Activated naive CD8-positive, alpha-beta T cell treated with anti-CD3 and anti-CD28 coated beads, Interleukin-2, amount 50 U/mL, for 24 hours (primary cell): Measurements from ENCODE around the gene PLPPR4.

Experiments used
- ATAC-seq: fragments of 150-1000 bp; cut with Tn5 transposase; one replicate; pipeline ENCODE4 v1.10.0; 2021
- DNase-seq: peaks from one replicate; pipeline ENCODE4 v3.0.0; 2021
- H3K27ac Mint-ChIP-seq: one replicate; pipeline ENCODE4 v1.8.0; 2021; ENCODE audit warnings: mild to moderate bottlenecking, mixed read lengths
- H3K27me3 Mint-ChIP-seq: one replicate; pipeline ENCODE4 v1.8.0; 2021; ENCODE audit warnings: mixed read lengths
- H3K36me3 Mint-ChIP-seq: one replicate; pipeline ENCODE4 v1.8.0; 2021; ENCODE audit warnings: low read depth, mixed read lengths
- H3K4me1 Mint-ChIP-seq: one replicate; pipeline ENCODE4 v1.8.0; 2021; ENCODE audit warnings: mixed read lengths
- H3K4me3 Mint-ChIP-seq: one replicate; pipeline ENCODE4 v1.8.0; 2021; ENCODE audit warnings: mild to moderate bottlenecking, moderate library complexity, mixed read lengths
- H3K9me3 Mint-ChIP-seq: one replicate; pipeline ENCODE4 v1.8.0; 2021; ENCODE audit warnings: mixed read lengths

PLPPR4 gene

GRCh38 chr1:99264201-99265021, at the start of gene PLPPR4:
PLPPR4 (plus strand) TSS chr1:99264492; CDS start chr1:99264594, 102 bp downstream.
- peak; percentile 5 for DNase-seq

GRCh38 chr1:99216956-99217355, 47.3 kb upstream of the PLPPR4 start:
- H3K9me3 Mint-ChIP-seq: peaks cover 9% of the 10 kb centered on the region
- peaks cover 3% of the 10 kb centered on the region for H3K27me3 Mint-ChIP-seq
- H3K36me3 Mint-ChIP-seq: no peaks in the 10 kb centered on the region
- H3K4me1 Mint-ChIP-seq: no peaks in the 10 kb centered on the region
- ATAC-seq (no peak), DNase-seq (no peak)
- no peak overlapping the region for H3K4me3 Mint-ChIP-seq
- no peak overlapping the region for H3K27ac Mint-ChIP-seq

More at GRCh38 chr1:99264201-99265021, at the start of gene PLPPR4:
- H3K4me3 Mint-ChIP-seq: no peak within 1 kb of the TSS
- peaks cover 3% of the 10 kb centered on the region for H3K4me1 Mint-ChIP-seq
- ATAC-seq: peak; percentile 33
- H3K9me3 Mint-ChIP-seq: peaks cover 6% of the 10 kb centered on the region
- no peaks in the 10 kb centered on the region for H3K36me3 Mint-ChIP-seq
- peaks cover 35% of the 10 kb centered on the region for H3K27me3 Mint-ChIP-seq
- no peak within 1 kb of the TSS for H3K27ac Mint-ChIP-seq

GRCh38 chr1:99217599-99217998, 46.7 kb upstream of the PLPPR4 start:
- peaks cover 3% of the 10 kb centered on the region for H3K27me3 Mint-ChIP-seq
- H3K36me3 Mint-ChIP-seq: no peaks in the 10 kb centered on the region
- ATAC-seq (no peak), DNase-seq (no peak)
- peaks cover 9% of the 10 kb centered on the region for H3K9me3 Mint-ChIP-seq
- no peak overlapping the region for H3K27ac Mint-ChIP-seq
- no peak overlapping the region for H3K4me3 Mint-ChIP-seq
- no peaks in the 10 kb centered on the region for H3K4me1 Mint-ChIP-seq

DNA sequence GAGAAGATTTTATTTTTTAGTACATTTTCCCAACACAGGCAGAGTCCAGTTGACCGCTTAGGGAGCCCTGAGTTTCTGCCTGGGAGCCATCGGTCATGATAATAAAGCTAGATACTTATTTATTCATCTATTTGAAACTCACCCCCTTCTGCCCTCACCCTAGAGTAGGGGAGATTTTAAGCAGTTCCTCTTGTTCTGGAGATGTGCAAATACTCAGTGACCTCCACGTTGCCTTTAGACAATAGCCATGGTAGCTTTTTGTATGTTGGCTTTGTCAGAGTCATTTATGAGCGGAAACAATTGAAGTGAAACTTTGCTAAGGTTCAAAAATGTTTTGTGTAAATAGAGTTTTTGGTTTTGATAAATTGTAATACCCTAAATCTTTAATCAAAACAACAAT, 45.7 kb upstream of the PLPPR4 start:
- Mint-ChIP-seq H3K27ac (no peak overlapping the region), H3K27me3 (peaks cover 3% of the 10 kb centered on the region), H3K4me1 (no peaks in the 10 kb centered on the region), H3K4me3 (no peak overlapping the region), H3K9me3 (peaks cover 9% of the 10 kb centered on the region), H3K36me3 (no peaks in the 10 kb centered on the region)
- ATAC-seq (no peak), DNase-seq (no peak)

DNA sequence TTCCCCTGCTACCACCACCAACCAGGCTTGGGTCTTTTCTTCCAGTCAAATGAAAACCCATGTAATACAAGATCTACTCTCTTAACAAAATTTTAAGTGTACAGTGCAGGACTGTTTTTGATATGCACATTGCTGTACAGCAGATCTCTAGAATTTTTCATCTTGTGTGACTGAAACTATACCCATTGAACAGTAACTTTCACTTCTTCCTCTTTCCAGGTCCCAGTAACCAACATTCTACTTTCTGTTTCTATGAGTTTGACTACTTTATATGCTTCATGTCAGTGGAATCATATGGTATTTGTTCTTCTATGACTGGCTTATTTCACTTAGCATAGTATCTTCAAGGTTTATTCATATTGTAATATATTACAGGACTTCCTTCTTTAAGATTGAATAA, 45.3 kb upstream of the PLPPR4 start:
- no peak overlapping the region for H3K4me3 Mint-ChIP-seq

GRCh38 chr1:99227056-99227897, 37.0 kb upstream of the PLPPR4 start:
- ATAC-seq (no peak), DNase-seq (no peak)
- Mint-ChIP-seq H3K4me3 (no peak overlapping the region), H3K4me1 (no peaks in the 10 kb centered on the region), H3K36me3 (no peaks in the 10 kb centered on the region), H3K9me3 (no peaks in the 10 kb centered on the region), H3K27ac (no peak overlapping the region), H3K27me3 (peaks cover 4% of the 10 kb centered on the region)

More for the DNA sequence above, 45.3 kb upstream of the PLPPR4 start:
- Mint-ChIP-seq H3K27ac (no peak overlapping the region), H3K36me3 (no peaks in the 10 kb centered on the region), H3K9me3 (peaks cover 9% of the 10 kb centered on the region), H3K4me1 (no peaks in the 10 kb centered on the region), H3K27me3 (peaks cover 5% of the 10 kb centered on the region)
- no peak for DNase-seq
- ATAC-seq: no peak

DNA sequence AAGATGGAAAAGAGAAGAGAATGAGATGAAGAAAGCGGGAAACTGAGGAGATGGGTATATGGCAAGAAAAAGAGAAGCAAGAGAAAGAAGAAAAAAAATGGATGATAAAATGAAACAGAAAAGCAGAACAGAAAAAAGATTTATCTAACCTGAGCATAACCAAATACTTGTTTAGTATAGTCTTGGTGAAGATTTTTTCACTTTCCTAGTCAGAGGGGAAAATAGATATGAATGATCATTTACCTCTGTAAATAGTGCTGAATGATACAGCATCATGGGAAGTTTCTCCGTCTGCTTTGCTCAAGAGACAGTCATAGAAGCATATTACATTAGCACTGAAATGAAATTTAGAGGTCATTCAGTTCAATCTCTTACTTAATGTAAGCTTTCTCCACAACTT, 36.1 kb upstream of the PLPPR4 start:
- ATAC-seq (no peak), DNase-seq (no peak)
- Mint-ChIP-seq H3K4me1 (no peaks in the 10 kb centered on the region), H3K4me3 (no peak overlapping the region), H3K27me3 (peaks cover 4% of the 10 kb centered on the region), H3K9me3 (no peaks in the 10 kb centered on the region), H3K36me3 (no peaks in the 10 kb centered on the region), H3K27ac (no peak overlapping the region)

DNA sequence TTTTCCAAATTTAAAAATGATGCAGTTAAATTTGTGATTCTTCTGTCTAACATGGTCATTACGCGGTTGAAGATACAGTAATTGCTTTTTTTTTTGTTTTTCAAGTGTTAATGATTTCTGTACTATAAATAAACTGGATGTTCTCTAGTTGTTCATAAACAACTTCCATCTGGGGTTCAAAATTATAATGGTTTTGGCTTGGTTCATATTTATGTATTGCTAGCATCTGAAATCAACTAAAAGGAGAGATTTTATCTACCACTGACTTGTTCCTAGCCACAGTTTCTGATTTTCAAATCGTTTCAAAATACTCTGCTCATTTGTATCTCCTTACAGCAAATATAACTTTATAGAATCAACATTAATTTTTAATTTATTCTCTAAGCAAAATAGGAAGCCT, 35.2 kb upstream of the PLPPR4 start:
- Mint-ChIP-seq H3K36me3 (no peaks in the 10 kb centered on the region), H3K27me3 (peaks cover 2% of the 10 kb centered on the region), H3K4me3 (no peak overlapping the region), H3K27ac (no peak overlapping the region), H3K9me3 (no peaks in the 10 kb centered on the region), H3K4me1 (no peaks in the 10 kb centered on the region)
- DNase-seq: no peak
- no peak for ATAC-seq

DNA sequence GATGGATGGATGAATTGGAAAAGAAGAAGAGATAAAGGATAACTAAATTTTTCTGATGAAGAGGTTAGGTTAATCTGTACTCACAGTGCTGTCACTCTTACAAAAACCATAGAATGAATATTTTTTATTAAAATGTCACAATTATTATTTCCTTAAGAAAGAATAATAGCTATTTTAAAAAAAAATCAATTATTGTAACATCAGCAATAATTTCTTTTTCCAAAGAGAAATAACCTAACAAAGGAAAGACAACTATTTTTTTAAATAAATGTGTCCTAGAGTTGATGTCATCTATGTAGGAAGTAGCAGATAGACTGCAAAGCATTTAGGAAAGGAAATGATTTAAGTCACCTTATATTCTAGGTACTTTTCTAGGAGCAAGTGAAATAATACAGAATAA, 33.6 kb upstream of the PLPPR4 start:
- H3K4me1 Mint-ChIP-seq: no peaks in the 10 kb centered on the region
- peaks cover 2% of the 10 kb centered on the region for H3K27me3 Mint-ChIP-seq
- no peaks in the 10 kb centered on the region for H3K36me3 Mint-ChIP-seq
- no peaks in the 10 kb centered on the region for H3K9me3 Mint-ChIP-seq
- no peak overlapping the region for H3K4me3 Mint-ChIP-seq
- H3K27ac Mint-ChIP-seq: no peak overlapping the region
- DNase-seq: no peak
- ATAC-seq: no peak

DNA sequence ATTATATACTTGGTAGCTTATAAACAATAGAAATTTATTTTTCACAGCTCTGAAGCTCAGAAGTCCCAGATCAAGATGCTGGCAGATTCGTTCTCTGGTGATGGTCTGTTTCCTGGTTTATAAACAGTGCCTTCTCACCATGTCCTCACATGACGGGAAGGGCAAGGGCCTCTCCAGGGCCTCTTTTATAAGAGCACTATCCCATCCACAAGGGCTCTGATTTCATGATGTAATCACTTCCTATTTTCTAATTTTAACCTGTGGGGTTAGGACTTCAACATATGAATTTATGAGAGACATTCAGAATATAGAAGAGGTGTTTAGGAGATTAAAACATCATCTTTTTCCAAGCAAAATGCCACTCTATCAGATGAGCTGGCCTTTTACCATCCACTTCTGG, 32.1 kb upstream of the PLPPR4 start:
- H3K4me3 Mint-ChIP-seq: no peak overlapping the region
- no peaks in the 10 kb centered on the region for H3K9me3 Mint-ChIP-seq
- no peak overlapping the region for H3K27ac Mint-ChIP-seq
- H3K4me1 Mint-ChIP-seq: no peaks in the 10 kb centered on the region
- DNase-seq: no peak
- H3K36me3 Mint-ChIP-seq: no peaks in the 10 kb centered on the region
- ATAC-seq: no peak
- H3K27me3 Mint-ChIP-seq: peaks cover 2% of the 10 kb centered on the region

DNA sequence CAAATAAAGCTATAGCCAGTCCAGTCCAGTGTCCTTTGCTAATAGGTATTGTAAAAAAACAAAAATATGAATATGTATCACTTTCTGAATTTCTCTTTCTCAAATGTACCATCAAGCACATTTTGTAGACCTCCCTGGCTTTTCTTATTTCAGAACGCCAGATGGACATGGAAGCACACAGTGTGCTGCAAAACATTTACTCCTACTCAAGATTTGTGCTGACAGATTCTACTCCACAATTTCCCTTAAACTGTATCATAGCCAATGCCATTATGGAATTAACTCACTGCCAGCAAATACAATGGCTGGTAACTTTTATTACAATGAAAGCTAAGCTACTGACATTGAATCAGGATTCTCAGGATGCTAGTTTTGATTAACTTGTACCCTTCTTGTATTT, 30.8 kb upstream of the PLPPR4 start:
- H3K27ac Mint-ChIP-seq: no peak overlapping the region

GRCh38 chr1:99236756-99237155, 27.5 kb upstream of the PLPPR4 start:
- Mint-ChIP-seq H3K27me3 (no peaks in the 10 kb centered on the region), H3K27ac (no peak overlapping the region), H3K9me3 (no peaks in the 10 kb centered on the region), H3K4me3 (no peak overlapping the region), H3K4me1 (no peaks in the 10 kb centered on the region), H3K36me3 (no peaks in the 10 kb centered on the region)
- ATAC-seq (no peak), DNase-seq (no peak)

More for the DNA sequence above, 30.8 kb upstream of the PLPPR4 start:
- H3K4me1 Mint-ChIP-seq: no peaks in the 10 kb centered on the region
- no peak for DNase-seq
- no peaks in the 10 kb centered on the region for H3K27me3 Mint-ChIP-seq
- H3K4me3 Mint-ChIP-seq: no peak overlapping the region
- ATAC-seq: no peak
- no peaks in the 10 kb centered on the region for H3K36me3 Mint-ChIP-seq
- H3K9me3 Mint-ChIP-seq: no peaks in the 10 kb centered on the region

DNA sequence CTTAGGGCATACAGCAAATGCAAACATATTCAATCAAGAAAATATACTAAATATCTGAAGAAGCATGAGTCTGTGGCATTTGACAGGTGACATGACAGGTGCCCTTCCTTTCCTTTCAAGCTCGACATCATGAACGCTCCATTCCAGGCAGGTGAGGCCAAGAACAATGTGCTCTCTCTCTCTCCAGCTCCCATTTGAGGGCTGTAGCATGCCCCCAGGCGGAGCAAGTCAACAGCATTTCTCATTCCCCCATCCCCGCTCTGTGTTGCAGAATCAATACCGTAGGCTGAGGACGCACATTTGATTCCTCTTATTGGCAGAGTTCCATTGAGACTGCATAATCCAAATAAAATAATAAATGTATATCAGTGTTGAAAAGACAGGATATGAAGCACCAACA, 24.6 kb upstream of the PLPPR4 start:
- Mint-ChIP-seq H3K27ac (no peak overlapping the region), H3K36me3 (no peaks in the 10 kb centered on the region), H3K4me3 (no peak overlapping the region), H3K27me3 (no peaks in the 10 kb centered on the region), H3K9me3 (no peaks in the 10 kb centered on the region), H3K4me1 (no peaks in the 10 kb centered on the region)
- DNase-seq (no peak), ATAC-seq (no peak)

GRCh38 chr1:99240621-99241020, 23.7 kb upstream of the PLPPR4 start:
- H3K27me3 Mint-ChIP-seq: no peaks in the 10 kb centered on the region
- H3K36me3 Mint-ChIP-seq: no peaks in the 10 kb centered on the region
- H3K4me3 Mint-ChIP-seq: no peak overlapping the region
- DNase-seq (no peak), ATAC-seq (no peak)
- H3K27ac Mint-ChIP-seq: no peak overlapping the region
- no peaks in the 10 kb centered on the region for H3K4me1 Mint-ChIP-seq
- no peaks in the 10 kb centered on the region for H3K9me3 Mint-ChIP-seq

DNA sequence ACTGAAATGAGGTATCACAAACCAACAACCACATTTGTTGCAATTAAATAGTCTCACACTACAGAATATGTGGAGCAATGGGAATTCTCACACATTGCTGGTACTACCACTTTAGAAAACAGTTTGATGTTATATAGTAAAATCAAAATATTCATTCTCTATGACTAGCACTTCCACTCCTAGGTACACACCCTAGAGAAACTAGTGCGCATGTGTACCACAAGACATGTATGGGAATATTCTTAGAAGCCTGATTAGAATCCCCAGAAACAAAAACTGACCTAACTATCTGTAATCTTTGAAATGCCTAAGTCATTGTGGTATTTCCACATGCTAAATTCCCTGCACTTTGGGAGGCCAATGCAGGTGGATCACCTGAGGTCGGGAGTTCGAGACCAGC, 18.1 kb upstream of the PLPPR4 start:
- Mint-ChIP-seq H3K36me3 (no peaks in the 10 kb centered on the region), H3K27me3 (no peaks in the 10 kb centered on the region), H3K4me1 (no peaks in the 10 kb centered on the region), H3K9me3 (peaks cover 4% of the 10 kb centered on the region), H3K4me3 (no peak overlapping the region), H3K27ac (no peak overlapping the region)
- ATAC-seq: no peak
- DNase-seq: no peak
